ENCODE results near the gene MIB1. TPM values are rescaled to one million over a fixed set of nuclear protein-coding genes. Genes with fewer than 3 reads are reported as not detected.

MIB1 gene
- total and polyA plus RNA-seq, 2 experiments from 2014 or later: 10.8 to 56.7 TPM

DNA sequence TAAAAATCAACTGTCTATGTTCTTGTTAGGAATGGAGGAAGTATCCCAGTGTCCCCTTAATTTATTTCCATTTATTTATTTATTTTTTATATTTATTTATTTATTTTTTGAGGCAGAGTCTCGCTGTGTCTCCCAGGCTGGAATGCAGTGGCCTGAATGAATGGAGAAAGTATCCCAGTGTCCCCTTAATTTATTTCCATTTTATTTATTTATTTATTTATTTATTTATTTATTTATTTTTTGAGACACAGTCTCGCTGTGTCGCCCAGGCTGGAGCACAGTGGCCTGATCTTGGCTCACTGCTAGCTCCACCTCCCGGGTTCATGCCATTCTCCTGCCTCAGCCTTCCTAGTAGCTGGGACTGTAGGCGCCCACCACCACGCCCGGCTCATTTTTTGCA is 34.1 kb downstream of the MIB1 start (continued):
- TF ChIP-seq, protein P1, sequence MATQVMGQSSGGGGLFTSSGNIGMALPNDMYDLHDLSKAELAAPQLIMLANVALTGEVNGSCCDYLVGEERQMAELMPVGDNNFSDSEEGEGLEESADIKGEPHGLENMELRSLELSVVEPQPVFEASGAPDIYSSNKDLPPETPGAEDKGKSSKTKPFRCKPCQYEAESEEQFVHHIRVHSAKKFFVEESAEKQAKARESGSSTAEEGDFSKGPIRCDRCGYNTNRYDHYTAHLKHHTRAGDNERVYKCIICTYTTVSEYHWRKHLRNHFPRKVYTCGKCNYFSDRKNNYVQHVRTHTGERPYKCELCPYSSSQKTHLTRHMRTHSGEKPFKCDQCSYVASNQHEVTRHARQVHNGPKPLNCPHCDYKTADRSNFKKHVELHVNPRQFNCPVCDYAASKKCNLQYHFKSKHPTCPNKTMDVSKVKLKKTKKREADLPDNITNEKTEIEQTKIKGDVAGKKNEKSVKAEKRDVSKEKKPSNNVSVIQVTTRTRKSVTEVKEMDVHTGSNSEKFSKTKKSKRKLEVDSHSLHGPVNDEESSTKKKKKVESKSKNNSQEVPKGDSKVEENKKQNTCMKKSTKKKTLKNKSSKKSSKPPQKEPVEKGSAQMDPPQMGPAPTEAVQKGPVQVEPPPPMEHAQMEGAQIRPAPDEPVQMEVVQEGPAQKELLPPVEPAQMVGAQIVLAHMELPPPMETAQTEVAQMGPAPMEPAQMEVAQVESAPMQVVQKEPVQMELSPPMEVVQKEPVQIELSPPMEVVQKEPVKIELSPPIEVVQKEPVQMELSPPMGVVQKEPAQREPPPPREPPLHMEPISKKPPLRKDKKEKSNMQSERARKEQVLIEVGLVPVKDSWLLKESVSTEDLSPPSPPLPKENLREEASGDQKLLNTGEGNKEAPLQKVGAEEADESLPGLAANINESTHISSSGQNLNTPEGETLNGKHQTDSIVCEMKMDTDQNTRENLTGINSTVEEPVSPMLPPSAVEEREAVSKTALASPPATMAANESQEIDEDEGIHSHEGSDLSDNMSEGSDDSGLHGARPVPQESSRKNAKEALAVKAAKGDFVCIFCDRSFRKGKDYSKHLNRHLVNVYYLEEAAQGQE (IDR thresholded peaks at IDR 0.05; ENCODE audit: unreplicated experiment): no peak
- TF ChIP-seq EZH2phosphoT487 (IDR thresholded peaks at IDR 0.05; ENCODE audit: unreplicated experiment): no peak
- TF ChIP-seq, protein P2, sequence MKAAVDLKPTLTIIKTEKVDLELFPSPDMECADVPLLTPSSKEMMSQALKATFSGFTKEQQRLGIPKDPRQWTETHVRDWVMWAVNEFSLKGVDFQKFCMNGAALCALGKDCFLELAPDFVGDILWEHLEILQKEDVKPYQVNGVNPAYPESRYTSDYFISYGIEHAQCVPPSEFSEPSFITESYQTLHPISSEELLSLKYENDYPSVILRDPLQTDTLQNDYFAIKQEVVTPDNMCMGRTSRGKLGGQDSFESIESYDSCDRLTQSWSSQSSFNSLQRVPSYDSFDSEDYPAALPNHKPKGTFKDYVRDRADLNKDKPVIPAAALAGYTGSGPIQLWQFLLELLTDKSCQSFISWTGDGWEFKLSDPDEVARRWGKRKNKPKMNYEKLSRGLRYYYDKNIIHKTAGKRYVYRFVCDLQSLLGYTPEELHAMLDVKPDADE (IDR thresholded peaks at IDR 0.05): no peak

DNA sequence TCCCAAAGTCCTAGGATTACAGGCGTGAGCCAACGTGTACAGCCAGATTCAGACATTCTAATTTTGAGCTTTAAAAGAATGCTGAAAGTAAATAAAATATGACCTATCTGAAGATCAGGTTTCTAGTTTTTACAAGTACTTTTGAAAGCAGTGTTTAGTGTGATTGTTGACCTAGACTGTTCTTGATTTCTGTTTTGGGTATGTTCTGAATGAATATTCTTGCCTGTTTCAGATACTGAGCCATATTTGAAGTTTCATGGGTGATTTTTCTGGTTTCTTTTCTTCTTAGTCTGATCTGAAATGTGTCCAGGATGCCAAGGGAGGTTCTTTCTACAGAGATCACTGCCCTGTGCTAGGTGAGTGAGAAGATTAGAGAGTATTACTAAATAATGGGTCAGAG is 37.2 kb downstream of the MIB1 start:
- Histone ChIP-seq H3K9me2 (ENCODE audit: insufficient read depth) (no peaks in the 10 kb centered on the region), H3K27ac (ENCODE audit: low read depth) (no peak overlapping the region; the same call in 1 of the 2 replicates), H3F3A (replicated peaks; ENCODE audit: low read depth) (no peaks in the 10 kb centered on the region), H4K20me1 (replicated peaks; ENCODE audit: insufficient read depth) (peaks cover 6% of the 10 kb centered on the region; the same call in 1 of the 2 replicates), H3K4me1 (ENCODE audit: insufficient read depth) (no peaks in the 10 kb centered on the region), H2AFZ (no peak overlapping the region), H3K4me3 (no peak overlapping the region), H3K36me3 (ENCODE audit: insufficient read depth) (peaks cover 11% of the 10 kb centered on the region; the same call in 1 of the 2 replicates), H3K79me2 (replicated peaks; ENCODE audit: insufficient read depth) (no peaks in the 10 kb centered on the region; the same call in 1 of the 2 replicates), H3K27me3 (ENCODE audit: insufficient read depth) (no peaks in the 10 kb centered on the region), H3K4me2 (no peak overlapping the region)
- no peaks in the 10 kb centered on the region for H3K4me1 Mint-ChIP-seq
- peaks cover 28% of the 10 kb centered on the region for H3K36me3 Mint-ChIP-seq (ENCODE audit: low read depth)
- no peak for ATAC-seq
- H3K9me3 Mint-ChIP-seq: no peaks in the 10 kb centered on the region
- no peak overlapping the region for H3K4me3 Mint-ChIP-seq
- no peak for DNase-seq (ENCODE audit: low spot score)
- no peak overlapping the region for H3K27ac Mint-ChIP-seq
- H3K27me3 Mint-ChIP-seq (ENCODE audit: insufficient read depth, low read depth, poor library complexity): no peaks in the 10 kb centered on the region
- no peak for TF ChIP-seq NANOG (IDR thresholded peaks at IDR 0.05; ENCODE audit: borderline replicate concordance)
- no peak for TF ChIP-seq POLR2AphosphoS5 (IDR thresholded peaks at IDR 0.05; ENCODE audit: low read depth)
- no peak for TF ChIP-seq EZH2phosphoT487 (IDR thresholded peaks at IDR 0.05; ENCODE audit: unreplicated experiment)
- no peak for TF ChIP-seq CREB1 (CRISPR knock-in tag; IDR thresholded peaks at IDR 0.05; ENCODE audit: low read depth)

DNA sequence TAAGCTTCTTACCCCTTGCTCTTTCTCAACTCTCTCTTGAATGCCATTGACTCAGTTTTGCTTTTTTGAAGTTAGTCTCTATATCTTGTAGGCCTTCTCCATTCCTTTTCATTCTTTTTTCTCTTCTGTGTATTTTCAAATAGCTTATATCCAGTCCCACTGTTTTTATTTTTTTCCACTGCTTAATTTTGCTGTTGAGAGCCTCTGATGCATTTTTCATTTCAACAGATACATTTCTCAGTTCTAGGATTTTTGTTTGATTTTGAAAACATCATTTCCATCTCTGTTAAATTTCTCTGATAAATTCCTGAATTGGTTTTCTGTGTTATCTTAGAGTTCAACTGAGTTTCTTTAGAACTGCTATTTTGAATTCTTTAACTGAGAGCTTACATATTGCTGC is 45.9 kb downstream of the MIB1 start:
- Histone ChIP-seq H3K36me3 (ENCODE audit: insufficient read depth) (peaks cover 4% of the 10 kb centered on the region; the same call in 1 of the 2 replicates), H2AFZ (no peak overlapping the region), H3K27ac (ENCODE audit: low read depth) (peak overlapping the region; percentile 23; the same call in 1 of the 2 replicates), H4K20me1 (replicated peaks; ENCODE audit: insufficient read depth) (peaks cover 18% of the 10 kb centered on the region), H3K79me2 (replicated peaks; ENCODE audit: insufficient read depth) (peaks cover 18% of the 10 kb centered on the region; the same call in 1 of the 2 replicates), H3K4me3 (no peak overlapping the region), H3K9me2 (ENCODE audit: insufficient read depth) (no peaks in the 10 kb centered on the region), H3F3A (replicated peaks; ENCODE audit: low read depth) (no peaks in the 10 kb centered on the region), H3K27me3 (ENCODE audit: insufficient read depth) (no peaks in the 10 kb centered on the region), H3K4me2 (no peak overlapping the region), H3K4me1 (ENCODE audit: insufficient read depth) (no peaks in the 10 kb centered on the region)
- Mint-ChIP-seq H3K36me3 (ENCODE audit: low read depth) (peaks cover 52% of the 10 kb centered on the region), H3K4me1 (no peaks in the 10 kb centered on the region; the same call in 2 of the 3 replicates), H3K4me3 (no peak overlapping the region), H3K9me3 (no peaks in the 10 kb centered on the region), H3K27ac (no peak overlapping the region), H3K27me3 (ENCODE audit: insufficient read depth, low read depth, poor library complexity) (no peaks in the 10 kb centered on the region)
- ATAC-seq (no peak), DNase-seq (ENCODE audit: low spot score) (no peak)
- TF ChIP-seq CREB1 (CRISPR knock-in tag; IDR thresholded peaks at IDR 0.05; ENCODE audit: low read depth) (no peak), EZH2 (IDR thresholded peaks at IDR 0.05; ENCODE audit: low read depth, unreplicated experiment) (no peak), JUNB (IDR thresholded peaks at IDR 0.05; ENCODE audit: unreplicated experiment) (no peak), NANOG (IDR thresholded peaks at IDR 0.05; ENCODE audit: borderline replicate concordance) (no peak)
- TF ChIP-seq, protein P3, sequence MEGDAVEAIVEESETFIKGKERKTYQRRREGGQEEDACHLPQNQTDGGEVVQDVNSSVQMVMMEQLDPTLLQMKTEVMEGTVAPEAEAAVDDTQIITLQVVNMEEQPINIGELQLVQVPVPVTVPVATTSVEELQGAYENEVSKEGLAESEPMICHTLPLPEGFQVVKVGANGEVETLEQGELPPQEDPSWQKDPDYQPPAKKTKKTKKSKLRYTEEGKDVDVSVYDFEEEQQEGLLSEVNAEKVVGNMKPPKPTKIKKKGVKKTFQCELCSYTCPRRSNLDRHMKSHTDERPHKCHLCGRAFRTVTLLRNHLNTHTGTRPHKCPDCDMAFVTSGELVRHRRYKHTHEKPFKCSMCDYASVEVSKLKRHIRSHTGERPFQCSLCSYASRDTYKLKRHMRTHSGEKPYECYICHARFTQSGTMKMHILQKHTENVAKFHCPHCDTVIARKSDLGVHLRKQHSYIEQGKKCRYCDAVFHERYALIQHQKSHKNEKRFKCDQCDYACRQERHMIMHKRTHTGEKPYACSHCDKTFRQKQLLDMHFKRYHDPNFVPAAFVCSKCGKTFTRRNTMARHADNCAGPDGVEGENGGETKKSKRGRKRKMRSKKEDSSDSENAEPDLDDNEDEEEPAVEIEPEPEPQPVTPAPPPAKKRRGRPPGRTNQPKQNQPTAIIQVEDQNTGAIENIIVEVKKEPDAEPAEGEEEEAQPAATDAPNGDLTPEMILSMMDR (conservative IDR thresholded peaks at IDR 0.05; ENCODE audit: low read depth in 2 of 2): no peak
- TF ChIP-seq, protein P1 (IDR thresholded peaks at IDR 0.05; ENCODE audit: unreplicated experiment): no peak

All from GM23338 (cell line).